GM23338 (cell line): Measurements from ENCODE around the gene NTN4. TPM values are rescaled to one million over a fixed set of nuclear protein-coding genes. Genes with fewer than 3 reads are reported as not detected.

Source experiments
- ATAC-seq: fragments of 200-7000 bp; cut with Tn5 transposase; 3 replicates; pipeline ENCODE4 v1.9.1; 2020
- DNase-seq: peaks from one replicate; pipeline ENCODE4 v3.0.0-alpha.2; 2015; ENCODE audit warnings: low spot score
- H2AFZ ChIP-seq: fragments of 200-600 bp; sonication (generic); 2 replicates; pipeline ENCODE4 v1.8.0; 2016; ENCODE audit warnings: antibody characterized with exemption, mild to moderate bottlenecking, moderate library complexity
- H3F3A ChIP-seq: fragments of 200-600 bp; sonication (generic); replicated peaks from 2 replicates; pipeline ENCODE4 v1.8.0; 2017; ENCODE audit warnings: antibody characterized with exemption, mixed run types, low read depth
- H3K27ac ChIP-seq: fragments of 200-600 bp; sonication (generic); 2 replicates; pipeline ENCODE4 v1.6.1; 2016; ENCODE audit warnings: low read depth
- H3K27me3 ChIP-seq: fragments of 200-600 bp; sonication (generic); 2 replicates; pipeline ENCODE4 v1.8.0; 2016; ENCODE audit warnings: mild to moderate bottlenecking, mixed run types, moderate library complexity; ENCODE audit not compliant: insufficient read depth
- H3K36me3 ChIP-seq: fragments of 200-600 bp; sonication (generic); 2 replicates; pipeline ENCODE4 v1.8.0; 2016; ENCODE audit warnings: mild to moderate bottlenecking; ENCODE audit not compliant: insufficient read depth
- H3K4me1 ChIP-seq: fragments of 200-600 bp; sonication (generic); 2 replicates; pipeline ENCODE4 v1.8.0; 2016; ENCODE audit warnings: mild to moderate bottlenecking, moderate library complexity; ENCODE audit not compliant: insufficient read depth
- H3K4me2 ChIP-seq: fragments of 200-600 bp; sonication (generic); 2 replicates; pipeline ENCODE4 v1.7.1; 2017; ENCODE audit warnings: mixed run types
- H3K4me3 ChIP-seq: fragments of 200-600 bp; sonication (generic); 2 replicates; pipeline ENCODE4 v1.6.1; 2016; ENCODE audit warnings: mixed run types
- H3K79me2 ChIP-seq: fragments of 200-600 bp; sonication (generic); replicated peaks from 2 replicates; pipeline ENCODE4 v1.8.0; 2017; ENCODE audit warnings: mild to moderate bottlenecking; ENCODE audit not compliant: insufficient read depth
- H3K9me2 ChIP-seq: fragments of 200-600 bp; sonication (generic); 2 replicates; pipeline ENCODE4 v1.8.0; 2017; ENCODE audit not compliant: insufficient read depth
- H4K20me1 ChIP-seq: fragments of 200-600 bp; sonication (generic); replicated peaks from 2 replicates; pipeline ENCODE4 v1.8.0; 2017; ENCODE audit warnings: mild to moderate bottlenecking; ENCODE audit not compliant: insufficient read depth
- H3K27ac Mint-ChIP-seq: 2 replicates; pipeline ENCODE4 v1.8.0; 2020; ENCODE audit warnings: inconsistent platforms, mild to moderate bottlenecking, moderate library complexity, mixed read lengths
- H3K27me3 Mint-ChIP-seq: 3 replicates; pipeline ENCODE4 v1.8.0; 2022; ENCODE audit warnings: low read depth, mild to moderate bottlenecking, moderate library complexity, mixed read lengths, inconsistent platforms; ENCODE audit not compliant: insufficient read depth, poor library complexity
- H3K36me3 Mint-ChIP-seq: 3 replicates; pipeline ENCODE4 v1.8.0; 2021; ENCODE audit warnings: low read depth, mild to moderate bottlenecking, inconsistent platforms, moderate library complexity, mixed read lengths
- H3K4me1 Mint-ChIP-seq: 3 replicates; pipeline ENCODE4 v1.8.0; 2020; ENCODE audit warnings: mild to moderate bottlenecking, inconsistent platforms, mixed read lengths
- H3K4me3 Mint-ChIP-seq: 3 replicates; pipeline ENCODE4 v1.8.0; 2021; ENCODE audit warnings: moderate library complexity, mild to moderate bottlenecking, inconsistent platforms, mixed read lengths
- H3K9me3 Mint-ChIP-seq: 3 replicates; pipeline ENCODE4 v1.8.0; 2020; ENCODE audit warnings: moderate library complexity, mild to moderate bottlenecking, inconsistent platforms, mixed read lengths
- CREB1 ChIP-seq: fragments of 250-450 bp; sonication (Bioruptor Pico); IDR thresholded peaks from 2 replicates; pipeline ENCODE4 v1.5.0; 2020; ENCODE audit warnings: low read depth, mild to moderate bottlenecking, moderate library complexity
- CTCF ChIP-seq, 2 experiments: fragments of 200-600 bp in 1 of 2; sonication (generic) in 1 of 2; conservative IDR thresholded peaks; 2 replicates each; pipeline versions ENCODE4 v1.5.1 to v1.6.1; 2016 to 2017; ENCODE audit warnings: antibody characterized with exemption in 2 of 2, low read depth in 2 of 2, mild to moderate bottlenecking in 2 of 2, moderate library complexity in 1 of 2
- EZH2 ChIP-seq: fragments of 200-600 bp; sonication (generic); IDR thresholded peaks from one replicate; pipeline ENCODE4 v1.8.0; 2017; ENCODE audit warnings: antibody characterized with exemption, mild to moderate bottlenecking, low read depth; ENCODE audit not compliant: unreplicated experiment
- JUNB ChIP-seq: IDR thresholded peaks from one replicate; pipeline ENCODE4 v1.6.1; 2016; ENCODE audit warnings: antibody characterized with exemption; ENCODE audit not compliant: unreplicated experiment
- REST ChIP-seq: IDR thresholded peaks from one replicate; pipeline ENCODE4 v1.6.1; 2018; ENCODE audit warnings: antibody characterized with exemption; ENCODE audit not compliant: unreplicated experiment
- STAT1 ChIP-seq: IDR thresholded peaks from one replicate; pipeline ENCODE4 v1.6.1; 2016; ENCODE audit warnings: antibody characterized with exemption; ENCODE audit not compliant: unreplicated experiment
- ZNF331 ChIP-seq: fragments of 250-450 bp; sonication (Bioruptor Pico); IDR thresholded peaks from 2 replicates; pipeline ENCODE4 v1.5.0; 2020; ENCODE audit warnings: low read depth, mild to moderate bottlenecking, moderate library complexity
- ZNF462 ChIP-seq: fragments of 250-450 bp; sonication (Bioruptor Pico); IDR thresholded peaks from 2 replicates; pipeline ENCODE4 v1.5.0; 2020; ENCODE audit warnings: mild to moderate bottlenecking, moderate library complexity
- long read RNA-seq: library from polyadenylated mRNA; unstranded; transcript quantifications from one replicate; pipeline ENCODE4 v2.0.0, GENCODE V29; 2020; ENCODE audit not compliant: unreplicated experiment
- polyA plus RNA-seq: library from polyadenylated mRNA; unstranded; fragments of >200 nt; fragmentation: Nextera tagmentation; extraction: Ambion mirVana; gene quantifications from 2 replicates; pipeline ENCODE4 v1.2.1, GENCODE V29; 2016
- total RNA-seq: library from RNA; depleted of rRNA; stranded (reverse); fragments of >200 nt; shearing (Covaris generic); gene quantifications from 2 replicates; pipeline ENCODE4 v1.2.3, GENCODE V29; 2014; rRNA removed

The NTN4 gene
- 3.3 and 3.8 TPM in 2 replicates for total RNA-seq
- 0.89 and 1.5 TPM in 2 replicates for polyA plus RNA-seq
- long read RNA-seq: 0 reads

- H3F3A ChIP-seq: no peaks in the 10 kb centered on the region
- H3K9me3 Mint-ChIP-seq: no peaks in the 10 kb centered on the region
- H3K36me3 Mint-ChIP-seq: no peaks in the 10 kb centered on the region
- H3K4me1 ChIP-seq: peaks cover 24% of the 10 kb centered on the region
- H3K27ac ChIP-seq: no peak within 1 kb of the TSS
- peaks cover 44% of the 10 kb centered on the region for H3K27me3 Mint-ChIP-seq
- TF ChIP-seq CTCF (conservative IDR thresholded peaks at IDR 0.05; ENCODE audit: low read depth in 2 of 2): no peak
- no peak for TF ChIP-seq JUNB
- TF ChIP-seq REST: no peak
- peak; percentile 60; the same call in 1 of the 2 replicates for TF ChIP-seq CREB1 (CRISPR knock-in tag)
- TF ChIP-seq STAT1: no peak
- TF ChIP-seq ZNF331 (CRISPR knock-in tag): no peak
- no peak for TF ChIP-seq EZH2
- TF ChIP-seq ZNF462 (CRISPR knock-in tag): no peak
- no peaks in the 10 kb centered on the region for H3K36me3 ChIP-seq
- H3K4me3 ChIP-seq: peak within 1 kb of the TSS; percentile 92
- no peaks in the 10 kb centered on the region for H4K20me1 ChIP-seq
- H3K27me3 ChIP-seq: peaks cover 70% of the 10 kb centered on the region
- H3K27ac Mint-ChIP-seq: no peak within 1 kb of the TSS
- no peaks in the 10 kb centered on the region for H3K79me2 ChIP-seq
- ATAC-seq (peak; percentile 75), DNase-seq (peak; percentile 74)
- no peaks in the 10 kb centered on the region for H3K9me2 ChIP-seq
- peak within 1 kb of the TSS; percentile 83 for H3K4me3 Mint-ChIP-seq
- H3K4me1 Mint-ChIP-seq: peaks cover 9% of the 10 kb centered on the region; the same call in 2 of the 3 replicates
- peak within 1 kb of the TSS; percentile 99 for H3K4me2 ChIP-seq
- H2AFZ ChIP-seq: peak within 1 kb of the TSS; percentile 100
These were observed at the start of gene NTN4 for GRCh38 chr12:95790033-95790916. NTN4 (minus strand) TSS chr12:95790764; CDS start chr12:95790309, 455 bp downstream.
